Tibial nerve (tissue), 4 donors: Measurements from ENCODE around the gene JAG2.

ENCODE experiments used
- CTCF ChIP-seq, 5 experiments: fragments of 200-600 bp in 3 of 5; fragments of 450-650 bp in 2 of 5; sonication (generic) in 3 of 5; IDR thresholded peaks; one replicate each; pipeline ENCODE4 v1.5.1; 2016 to 2019; ENCODE audit warnings: antibody characterized with exemption in 5 of 5, mild to moderate bottlenecking in 3 of 5, moderate library complexity in 2 of 5
- EP300 ChIP-seq, 2 donors: sonication (generic); formaldehyde crosslinking; IDR thresholded peaks; one replicate each; pipeline ENCODE4 v1.6.1; 2017; ENCODE audit warnings: antibody characterized with exemption in 2 of 2, mild to moderate bottlenecking in 1 of 2
- POLR2A ChIP-seq, 2 donors: fragments of 450-650 bp; IDR thresholded peaks; one replicate each; pipeline ENCODE4 v1.6.1; 2017; ENCODE audit warnings: antibody characterized with exemption in 2 of 2, mild to moderate bottlenecking in 2 of 2, moderate library complexity in 2 of 2

GRCh38 chr14:105177082-105177481 lies 8.5 kb upstream of the JAG2 start:
- TF ChIP-seq POLR2A (IDR thresholded peaks at IDR 0.05) (no peak), CTCF (IDR thresholded peaks at IDR 0.05) (no peak), EP300 (IDR thresholded peaks at IDR 0.05) (no peak)
